GM12878 (cell line): ENCODE data around the gene ZNF532. TPM values are rescaled to one million over a fixed set of nuclear protein-coding genes. Genes with fewer than 3 reads are reported as not detected.
A peak's percentile ranks its signal among the peaks of the same experiment; 100 is the strongest.

Experiments
- ATAC-seq: fragments of 200-7000 bp; cut with Tn5 transposase; 3 replicates; pipeline ENCODE4 v1.9.1; 2020; ENCODE audit warnings: mild to moderate bottlenecking, moderate library complexity
- BruUV-seq: library from RNA; stranded (reverse); fragments of 400-500 nt; replicated peaks from 2 replicates; lab custom pipeline; 2021; lab: Mats Ljungman, UMichigan
- CTCF ChIA-PET: fragments of 300-600 bp; sonication (Branson Sonifier 250); formaldehyde crosslinking; extraction: SDS; loops from one replicate; lab custom pipeline; 2021; ENCODE audit warnings: inconsistent platforms; lab: Yijun Ruan, JAX
- POLR2A ChIA-PET: fragments of 350-600 bp; formaldehyde crosslinking; extraction: SDS; loops from one replicate; lab custom pipeline; 2021; ENCODE audit warnings: inconsistent platforms; lab: Charles Lee
- RAD21 ChIA-PET: fragments of 300-600 bp; sonication (Branson Sonifier 250); formaldehyde crosslinking; loops from one replicate; lab custom pipeline; 2023; ENCODE audit warnings: antibody characterized with exemption; ENCODE audit not compliant: unreplicated experiment; lab: Charles Lee
- SMC1A ChIA-PET: fragments of 300-600 bp; sonication (Branson Sonifier 250); formaldehyde crosslinking; loops from one replicate; lab custom pipeline; 2023; ENCODE audit not compliant: unreplicated experiment, uncharacterized antibody; lab: Charles Lee
- DNase-seq: peaks from one replicate; pipeline ENCODE4 v3.0.0-alpha.2; 2011; ENCODE audit warnings: low read depth, low spot score
- FAIRE-seq: peaks from 3 replicates; lab custom pipeline; 2011; peaks lifted over from hg19 to GRCh38; lab: Jason Lieb, UNC
- H2AFZ ChIP-seq: 2 replicates; pipeline ENCODE4 v1.6.0; 2011; ENCODE audit warnings: low read depth, low read length, control low read depth; ENCODE audit not compliant: control insufficient read depth
- H3K27ac ChIP-seq: 2 replicates; pipeline ENCODE4 v1.5.1; 2011; ENCODE audit warnings: control low read depth; ENCODE audit not compliant: control insufficient read depth, insufficient read depth
- H3K27me3 ChIP-seq, 2 experiments: replicated peaks in 1 of 2; 2 replicates each; pipeline versions ENCODE4 v1.6.0 to v1.6.1; 2011; ENCODE audit warnings: low read length in 1 of 2; ENCODE audit not compliant: control insufficient read depth in 2 of 2, insufficient read depth in 2 of 2
- H3K36me3 ChIP-seq, 2 experiments: 2 replicates each; pipeline ENCODE4 v1.5.1; 2011; ENCODE audit warnings: low read length in 1 of 2; ENCODE audit not compliant: control insufficient read depth in 2 of 2, insufficient read depth in 2 of 2
- H3K4me1 ChIP-seq: 2 replicates; pipeline ENCODE4 v1.6.1; 2011; ENCODE audit warnings: mild to moderate bottlenecking, low read length, moderate library complexity, mixed read lengths; ENCODE audit not compliant: control insufficient read depth, insufficient read depth
- H3K4me2 ChIP-seq: 2 replicates; pipeline ENCODE4 v1.6.0; 2011; ENCODE audit warnings: control low read depth; ENCODE audit not compliant: control insufficient read depth, insufficient read depth
- H3K4me3 ChIP-seq: fragments of 200-600 bp; sonication (generic); 2 replicates; pipeline ENCODE4 v1.5.1; 2016
- H3K79me2 ChIP-seq: 2 replicates; pipeline ENCODE4 v1.6.0; 2011; ENCODE audit warnings: low read length; ENCODE audit not compliant: control insufficient read depth, insufficient read depth
- H3K9ac ChIP-seq: 2 replicates; pipeline ENCODE4 v1.8.0; 2011; ENCODE audit warnings: low read length, control low read depth, mixed read lengths; ENCODE audit not compliant: control insufficient read depth, insufficient read depth
- H3K9me3 ChIP-seq: replicated peaks from 3 replicates; pipeline ENCODE4 v1.5.1; 2011; ENCODE audit warnings: mild to moderate bottlenecking, low read length; ENCODE audit not compliant: control insufficient read depth, insufficient read depth
- H4K20me1 ChIP-seq: 2 replicates; pipeline ENCODE4 v1.6.0; 2011; ENCODE audit not compliant: control insufficient read depth, insufficient read depth
- FOXM1 ChIP-seq: IDR thresholded peaks from 2 replicates; pipeline ENCODE4 v1.6.1; 2012; ENCODE audit warnings: low read depth, mild to moderate bottlenecking, inconsistent platforms, low read length, moderate library complexity
- POLR2A ChIP-seq: IDR thresholded peaks from 2 replicates; pipeline ENCODE4 v1.6.1; 2011; ENCODE audit warnings: low read depth, mild to moderate bottlenecking, low read length
- SPI1 ChIP-seq: IDR thresholded peaks from 2 replicates; pipeline ENCODE4 v1.6.1; 2011; ENCODE audit warnings: low read depth, mild to moderate bottlenecking, low read length, moderate library complexity, borderline replicate concordance; ENCODE audit not compliant: insufficient read depth
- WGBS: methylation state at CpG from one replicate; pipeline ENCODE4 v1.1.6; 2016; ENCODE audit warnings: low lambda C conversion rate; ENCODE audit not compliant: insufficient replicate concordance, insufficient coverage; ENCODE audit errors: missing lambda C conversion rate; 5-methylcytosine and 5-hydroxymethylcytosine counted together
- in situ Hi-C: fragments of 300-500 bp; cut with MboI; formaldehyde crosslinking; loops from 9 replicates; pipeline ENCODE4 v1.14.3; 2018; ENCODE audit warnings: mixed read lengths
- intact Hi-C: fragments of 100-400 bp; cut with micrococcal nuclease; formaldehyde crosslinking; loops from one replicate; pipeline ENCODE4 v1.14.2; 2022; ENCODE audit not compliant: unreplicated experiment
- polyA plus RNA-seq, 11 experiments: library from polyadenylated mRNA; depleted of rRNA in 4 of 11; unstranded in 6 of 11; stranded (reverse) in 5 of 11; fragments of >200 nt; fragmentation: Nextera tagmentation in 4 of 11; fragmentation: Illumina TruSeq in 1 of 11; extraction: Ambion mirVana in 4 of 11; extraction: Trizol in 1 of 11; gene quantifications; 1 replicate in 1 of 11; 2 replicates in 10 of 11; pipeline versions ENCODE4 v1.2.1 to v1.2.3, GENCODE V29; 2011 to 2016; ENCODE audit warnings: inconsistent platforms in 2 of 11, missing spikeins in 2 of 11, low read depth in 1 of 11
- total RNA-seq, 4 experiments: library from RNA; depleted of rRNA in 3 of 4; stranded (reverse); fragments of >200 nt in 3 of 4; fragmentation: Illumina TruSeq in 1 of 4; extraction: Trizol in 1 of 4; gene quantifications; 2 replicates each; pipeline versions ENCODE4 v1.2.1 to v1.2.3, GENCODE V29; 2013 to 2021

The ZNF532 gene
- total and polyA plus RNA-seq, 10 of the 15 experiments (the other 5 are each of a cell fraction or from before 2014, with no cell fraction given): 0.44 to 3.4 (median 1.4) TPM

DNA sequence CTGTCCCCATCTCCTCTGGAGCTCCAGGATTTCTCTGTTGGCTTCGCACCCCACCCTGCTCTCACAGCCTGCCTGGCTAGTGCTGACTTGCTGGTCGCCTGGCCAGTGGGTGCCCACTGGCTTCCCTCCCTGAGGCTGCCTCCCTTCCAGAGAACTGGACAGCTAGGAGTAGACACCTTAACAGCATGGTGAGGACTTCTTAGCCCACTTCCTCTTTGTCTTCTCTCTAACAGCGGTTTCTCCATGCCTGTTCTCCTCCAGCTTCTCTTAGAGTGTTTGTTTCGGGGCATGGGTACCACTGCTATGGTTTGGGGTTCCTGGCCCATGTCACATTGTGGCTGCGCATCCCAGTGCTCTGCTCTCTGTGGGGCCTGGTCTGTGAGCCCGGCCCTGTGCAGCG, 37.1 kb downstream of the ZNF532 start:
- peaks cover 2% of the 10 kb centered on the region; the same call in 1 of the 2 replicates for H3K4me1 ChIP-seq
- RAD21 ChIA-PET: no interaction called here
- no peak for FAIRE-seq
- H3K79me2 ChIP-seq: no peaks in the 10 kb centered on the region; the same call in 1 of the 2 replicates
- H3K4me2 ChIP-seq: no peak overlapping the region
- no peak for ATAC-seq
- no TSS peak for BruUV-seq
- in situ Hi-C loops: no loop called here
- 62% methylated on average over 7 of the region's 7 CpGs for WGBS
- H3K36me3 ChIP-seq: no peaks in the 10 kb centered on the region
- CTCF ChIA-PET: no interaction called here
- SMC1A ChIA-PET: no interaction called here
- DNase-seq: no peak
- no peak overlapping the region for H3K4me3 ChIP-seq
- H3K9ac ChIP-seq: no peak overlapping the region
- no peaks in the 10 kb centered on the region for H3K9me3 ChIP-seq
- H3K27ac ChIP-seq: no peak overlapping the region
- no peaks in the 10 kb centered on the region for H3K27me3 ChIP-seq
- intact Hi-C loops: no loop called here
- no peak overlapping the region for H2AFZ ChIP-seq
- no peaks in the 10 kb centered on the region for H4K20me1 ChIP-seq
- POLR2A ChIA-PET: no interaction called here
- TF ChIP-seq SPI1 (peak; percentile 32; the same call in 1 of the 2 replicates), FOXM1 (no peak)

DNA sequence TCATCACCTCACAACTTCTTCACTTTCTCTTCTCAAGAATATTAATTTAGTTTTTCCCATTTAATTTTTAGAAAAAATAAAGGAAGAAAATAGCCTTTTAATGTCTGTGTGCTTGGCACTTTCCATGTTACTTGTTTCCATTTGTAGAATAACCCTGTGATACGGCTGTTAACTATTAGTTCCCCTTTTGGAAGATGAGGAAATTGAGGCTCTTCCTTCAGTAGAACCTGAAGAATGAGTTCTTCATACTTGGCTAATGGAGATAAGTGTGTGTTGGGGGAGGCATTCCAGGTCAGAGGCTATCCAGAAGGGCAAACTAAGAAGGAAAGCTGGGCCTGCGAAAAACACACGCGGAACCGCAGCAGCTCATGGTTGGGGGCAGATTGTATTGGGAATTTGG, 38.3 kb downstream of the ZNF532 start:
- 83% methylated on average over 5 of the region's 5 CpGs for WGBS

More for the DNA sequence above, 38.3 kb downstream of the ZNF532 start:
- Histone ChIP-seq H3K27me3 (peaks cover 0 to 2% of the 10 kb centered on the region in 2 experiments; a peak in 1 of 4 replicates), H3K79me2 (no peaks in the 10 kb centered on the region; the same call in 1 of the 2 replicates), H3K4me2 (no peak overlapping the region), H3K27ac (no peak overlapping the region), H3K4me3 (no peak overlapping the region), H2AFZ (no peak overlapping the region), H4K20me1 (no peaks in the 10 kb centered on the region), H3K9me3 (no peaks in the 10 kb centered on the region), H3K4me1 (no peaks in the 10 kb centered on the region), H3K9ac (no peak overlapping the region), H3K36me3 (no peaks in the 10 kb centered on the region)
- no peak for TF ChIP-seq POLR2A
- in situ Hi-C loops (no loop called here), intact Hi-C loops (no loop called here)
- ChIA-PET SMC1A (interaction anchor here (0.7 kb wide), 1 partner anchor 10 kb away, joined by 4 read pairs; no protein-coding TSS in a partner anchor), CTCF (no interaction called here), RAD21 (no interaction called here), POLR2A (no interaction called here)
- ATAC-seq (no peak), DNase-seq (no peak), FAIRE-seq (no peak)
- no TSS peak for BruUV-seq
